IMR-90 (cell line): Measurements from ENCODE around the gene PCDHGC4. TPM values are rescaled to one million over a fixed set of nuclear protein-coding genes. Genes with fewer than 3 reads are reported as not detected.
A peak's percentile ranks its signal among the peaks of the same experiment; 100 is the strongest.

Experiments
- ATAC-seq: fragments of 200-7000 bp; cut with Tn5 transposase; 2 replicates; pipeline ENCODE4 v1.9.1; 2020; ENCODE audit warnings: low read depth, mild to moderate bottlenecking, moderate library complexity
- BruUV-seq: library from RNA; stranded (reverse); fragments of 400-500 nt; replicated peaks from 2 replicates; lab custom pipeline; 2021; lab: Mats Ljungman, UMichigan
- CTCF ChIA-PET: fragments of 300-600 bp; formaldehyde crosslinking; extraction: SDS; loops from one replicate; lab custom pipeline; 2021; ENCODE audit warnings: antibody characterized with exemption; lab: Yijun Ruan, JAX
- POLR2A ChIA-PET: fragments of 300-600 bp; sonication (Branson Sonifier 250); formaldehyde crosslinking; loops from one replicate; lab custom pipeline; 2022; ENCODE audit warnings: antibody characterized with exemption; ENCODE audit not compliant: unreplicated experiment; lab: Charles Lee
- DNase-seq: peaks from one replicate; pipeline ENCODE4 v3.0.0; 2013
- H2AFZ ChIP-seq: replicated peaks from 2 replicates; pipeline ENCODE3; 2013; ENCODE audit warnings: low read length, mild to moderate bottlenecking; ENCODE audit not compliant: poor library complexity
- H2AK5ac ChIP-seq: 2 replicates; pipeline ENCODE4 v1.6.1; 2013; ENCODE audit warnings: low read depth, low read length, inconsistent platforms
- H2AK9ac ChIP-seq: replicated peaks from 2 replicates; pipeline ENCODE3; 2013; ENCODE audit warnings: mild to moderate bottlenecking, low read depth, low read length, moderate library complexity; ENCODE audit not compliant: poor library complexity
- H2BK120ac ChIP-seq: 2 replicates; pipeline ENCODE4 v1.6.1; 2013; ENCODE audit warnings: low read depth, low read length, inconsistent platforms
- H2BK15ac ChIP-seq: 3 replicates; pipeline ENCODE4 v1.6.1; 2013; ENCODE audit warnings: low read depth, low read length, inconsistent platforms
- H2BK20ac ChIP-seq: 2 replicates; pipeline ENCODE4 v1.6.1; 2013; ENCODE audit warnings: low read depth, mild to moderate bottlenecking, inconsistent platforms, low read length, moderate library complexity
- H2BK5ac ChIP-seq: 2 replicates; pipeline ENCODE4 v1.6.1; 2013; ENCODE audit warnings: mild to moderate bottlenecking, low read depth, low read length, inconsistent platforms; ENCODE audit not compliant: poor library complexity, severe bottlenecking
- H3K14ac ChIP-seq: replicated peaks from 2 replicates; pipeline ENCODE4 v1.6.1; 2013; ENCODE audit warnings: low read depth, low read length, inconsistent platforms
- H3K18ac ChIP-seq: 2 replicates; pipeline ENCODE4 v1.6.1; 2013; ENCODE audit warnings: low read depth, low read length, control low read depth
- H3K23ac ChIP-seq: 2 replicates; pipeline ENCODE4 v1.6.1; 2013; ENCODE audit warnings: low read depth, low read length, inconsistent platforms
- H3K27ac ChIP-seq: 2 replicates; pipeline ENCODE4 v1.5.1; 2013; ENCODE audit warnings: mild to moderate bottlenecking, control low read depth, low read length; ENCODE audit not compliant: insufficient read depth
- H3K27me3 ChIP-seq: 2 replicates; pipeline ENCODE4 v1.6.1; 2013; ENCODE audit warnings: low read length; ENCODE audit not compliant: control insufficient read depth, insufficient read depth
- H3K36me3 ChIP-seq: 2 replicates; pipeline ENCODE4 v1.6.1; 2013; ENCODE audit warnings: low read length, mixed read lengths; ENCODE audit not compliant: control insufficient read depth, insufficient read depth
- H3K4ac ChIP-seq: 2 replicates; pipeline ENCODE4 v1.6.1; 2013; ENCODE audit warnings: low read depth, low read length, inconsistent platforms
- H3K4me1 ChIP-seq: 2 replicates; pipeline ENCODE4 v1.6.1; 2013; ENCODE audit warnings: low read length, mixed read lengths; ENCODE audit not compliant: control insufficient read depth, insufficient read depth
- H3K4me2 ChIP-seq: 2 replicates; pipeline ENCODE4 v1.6.1; 2013; ENCODE audit warnings: low read depth, mild to moderate bottlenecking, control low read depth, low read length, moderate library complexity
- H3K4me3 ChIP-seq: 2 replicates; pipeline ENCODE4 v1.5.1; 2013; ENCODE audit warnings: low read depth, mild to moderate bottlenecking, control low read depth, low read length, moderate library complexity; ENCODE audit not compliant: insufficient read depth
- H3K56ac ChIP-seq: 2 replicates; pipeline ENCODE4 v1.6.1; 2013; ENCODE audit warnings: low read length, inconsistent platforms; ENCODE audit not compliant: insufficient read depth; ENCODE audit errors: extremely low read depth
- H3K79me1 ChIP-seq, 2 experiments: 2 replicates each; pipeline ENCODE4 v1.6.1; 2013; ENCODE audit warnings: low read length in 2 of 2, inconsistent platforms in 1 of 2, low read depth in 1 of 2
- H3K9ac ChIP-seq: 2 replicates; pipeline ENCODE4 v1.6.1; 2013; ENCODE audit warnings: low read depth, low read length, control low read depth
- H3K9me1 ChIP-seq: 2 replicates; pipeline ENCODE4 v1.6.1; 2013; ENCODE audit warnings: low read length, inconsistent platforms; ENCODE audit not compliant: insufficient read depth
- H3K9me3 ChIP-seq: 2 replicates; pipeline ENCODE4 v1.6.1; 2013; ENCODE audit warnings: low read length; ENCODE audit not compliant: control insufficient read depth, insufficient read depth
- H4K20me1 ChIP-seq: 2 replicates; pipeline ENCODE4 v1.6.1; 2013; ENCODE audit warnings: low read length, inconsistent platforms; ENCODE audit not compliant: insufficient read depth
- H4K5ac ChIP-seq: 2 replicates; pipeline ENCODE4 v1.6.1; 2013; ENCODE audit warnings: mild to moderate bottlenecking, low read depth, low read length, control low read depth
- H4K8ac ChIP-seq, 2 experiments: 2 replicates each; pipeline ENCODE4 v1.6.1; 2013; ENCODE audit warnings: low read depth in 2 of 2, low read length in 2 of 2, control low read depth in 1 of 2, inconsistent platforms in 1 of 2
- H4K91ac ChIP-seq: 2 replicates; pipeline ENCODE4 v1.6.1; 2013; ENCODE audit warnings: low read depth, low read length, inconsistent platforms; ENCODE audit not compliant: insufficient read depth
- BHLHE40 ChIP-seq: fragments of 150-350 bp; IDR thresholded peaks from 2 replicates; pipeline ENCODE4 v1.6.1; 2016; ENCODE audit warnings: mild to moderate bottlenecking, low read depth, low read length
- CEBPB ChIP-seq: IDR thresholded peaks from 2 replicates; pipeline ENCODE4 v1.6.1; 2012; ENCODE audit warnings: low read depth, low read length, improper control_type of control experiment
- CHD1 ChIP-seq: IDR thresholded peaks from 2 replicates; pipeline ENCODE4 v1.6.1; 2012; ENCODE audit warnings: low read depth, low read length, improper control_type of control experiment
- MAFK ChIP-seq: IDR thresholded peaks from 2 replicates; pipeline ENCODE4 v1.6.1; 2012; ENCODE audit warnings: low read depth, low read length, improper control_type of control experiment
- MAZ ChIP-seq: IDR thresholded peaks from 2 replicates; pipeline ENCODE4 v1.6.1; 2012; ENCODE audit warnings: low read depth, mild to moderate bottlenecking, low read length, improper control_type of control experiment, moderate library complexity, borderline replicate concordance
- MXI1 ChIP-seq: IDR thresholded peaks from 2 replicates; pipeline ENCODE4 v1.6.1; 2012; ENCODE audit warnings: low read depth, mild to moderate bottlenecking, low read length, moderate library complexity, borderline replicate concordance
- NFE2L2 ChIP-seq: fragments of 150-350 bp; IDR thresholded peaks from 2 replicates; pipeline ENCODE4 v1.6.1; 2016; ENCODE audit warnings: low read depth, mild to moderate bottlenecking, low read length
- RCOR1 ChIP-seq: IDR thresholded peaks from 2 replicates; pipeline ENCODE4 v1.6.1; 2012; ENCODE audit warnings: mild to moderate bottlenecking, low read length, improper control_type of control experiment; ENCODE audit not compliant: insufficient replicate concordance
- RFX5 ChIP-seq: IDR thresholded peaks from 2 replicates; pipeline ENCODE4 v1.8.0; 2012; ENCODE audit warnings: low read depth, mild to moderate bottlenecking, low read length, moderate library complexity
- SMC3 ChIP-seq: fragments of 150-350 bp; IDR thresholded peaks from 2 replicates; pipeline ENCODE4 v1.6.1; 2016; ENCODE audit warnings: low read depth, mild to moderate bottlenecking, antibody characterized with exemption, low read length, moderate library complexity
- WGBS, 2 experiments: methylation state at CpG; one replicate each; pipeline versions ENCODE4 v1.1.5 to v1.1.7; 2013; ENCODE audit warnings: missing lambda C conversion rate in 2 of 2; ENCODE audit not compliant: insufficient read length in 1 of 2; ENCODE audit errors: extremely low coverage in 2 of 2; 5-methylcytosine and 5-hydroxymethylcytosine counted together
- dilution Hi-C: fragments of 300-500 bp; cut with HindIII; formaldehyde crosslinking; loops from one replicate; pipeline ENCODE4 v1.14.3; 2018; ENCODE audit warnings: low sequenced_read_pairs; ENCODE audit not compliant: unreplicated experiment
- in situ Hi-C: fragments of 300-500 bp; cut with MboI; formaldehyde crosslinking; loops from 3 replicates; pipeline ENCODE4 v1.14.3; 2019; ENCODE audit warnings: low sequenced_read_pairs, inconsistent platforms, mixed read lengths
- intact Hi-C: fragments of 100-400 bp; cut with micrococcal nuclease; formaldehyde crosslinking; loops from 2 replicates; pipeline ENCODE4 v1.10.0; 2022
- polyA plus RNA-seq, 3 experiments: library from polyadenylated mRNA; depleted of rRNA; stranded (reverse); fragments of >200 nt; gene quantifications; 2 replicates each; pipeline ENCODE4 v1.2.3, GENCODE V29; 2012; ENCODE audit warnings: low replicate concordance in 1 of 3
- total RNA-seq: library from RNA; depleted of rRNA; stranded (reverse); fragments of >200 nt; gene quantifications from 2 replicates; pipeline ENCODE4 v1.2.3, GENCODE V29; 2012
- TF ChIP-seq, protein P1 (sequence below): fragments of 150-350 bp; IDR thresholded peaks from 2 replicates; pipeline ENCODE4 v1.6.1; 2016; ENCODE audit warnings: low read depth, mild to moderate bottlenecking, low read length, moderate library complexity, borderline replicate concordance

PCDHGC4 gene
- total and polyA plus RNA-seq, 2 of the 4 experiments (the other 2 are of a cell fraction): 0.65 to 1.6 TPM

DNA sequence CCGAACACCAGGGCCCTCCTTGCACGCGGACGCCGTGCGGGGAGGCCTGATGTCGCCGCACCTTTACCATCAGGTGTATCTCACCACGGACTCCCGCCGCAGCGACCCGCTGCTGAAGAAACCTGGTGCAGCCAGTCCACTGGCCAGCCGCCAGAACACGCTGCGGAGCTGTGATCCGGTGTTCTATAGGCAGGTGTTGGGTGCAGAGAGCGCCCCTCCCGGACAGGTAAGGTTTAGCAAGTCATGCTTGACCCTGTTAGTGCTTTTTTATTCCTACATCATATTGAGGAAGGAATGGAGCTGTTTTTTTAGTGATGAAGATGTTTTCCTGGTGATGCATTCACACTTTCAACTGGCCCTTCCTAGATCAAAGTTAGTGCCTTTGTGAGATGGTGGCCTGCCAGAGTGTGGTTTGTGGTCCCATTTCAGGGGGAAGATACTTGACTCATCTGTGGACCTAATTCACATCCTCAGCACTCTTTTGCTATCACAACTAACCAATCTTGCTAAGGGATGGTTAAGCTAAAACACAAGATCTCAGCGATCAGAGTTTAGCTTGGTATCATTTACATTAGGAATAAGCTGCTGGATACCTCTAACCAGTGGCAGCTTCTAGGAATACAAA lies 6.4 kb upstream of the PCDHGC4 start:
- Histone ChIP-seq H2BK20ac (no peak overlapping the region), H3K9ac (no peak overlapping the region; the same call in 1 of the 2 replicates), H2BK15ac (no peak overlapping the region), H3K23ac (peak overlapping the region; percentile 63; the same call in 1 of the 2 replicates), H2AFZ (no peak overlapping the region), H4K20me1 (peaks cover 37% of the 10 kb centered on the region), H2AK9ac (no peak overlapping the region), H3K4me3 (peak overlapping the region; percentile 54; the same call in 1 of the 2 replicates), H3K14ac (peak overlapping the region; percentile 31; the same call in 1 of the 2 replicates), H3K79me1 (peaks cover 25 to 54% of the 10 kb centered on the region in 2 experiments), H3K56ac (no peak overlapping the region), H3K9me3 (no peaks in the 10 kb centered on the region), H3K27me3 (no peaks in the 10 kb centered on the region), H3K4me1 (peaks cover 17% of the 10 kb centered on the region), H3K9me1 (peaks cover 6% of the 10 kb centered on the region; the same call in 1 of the 2 replicates), H3K36me3 (no peaks in the 10 kb centered on the region), H4K91ac (no peak overlapping the region), H3K18ac (no peak overlapping the region), H4K5ac (no peak overlapping the region), H2BK5ac (no peak overlapping the region), H4K8ac (no peak overlapping the region), H2BK120ac (no peak overlapping the region), H3K27ac (no peak overlapping the region), H3K4ac (no peak overlapping the region), H2AK5ac (no peak overlapping the region), H3K4me2 (peak overlapping the region; percentile 64)
- TF ChIP-seq, protein P1, sequence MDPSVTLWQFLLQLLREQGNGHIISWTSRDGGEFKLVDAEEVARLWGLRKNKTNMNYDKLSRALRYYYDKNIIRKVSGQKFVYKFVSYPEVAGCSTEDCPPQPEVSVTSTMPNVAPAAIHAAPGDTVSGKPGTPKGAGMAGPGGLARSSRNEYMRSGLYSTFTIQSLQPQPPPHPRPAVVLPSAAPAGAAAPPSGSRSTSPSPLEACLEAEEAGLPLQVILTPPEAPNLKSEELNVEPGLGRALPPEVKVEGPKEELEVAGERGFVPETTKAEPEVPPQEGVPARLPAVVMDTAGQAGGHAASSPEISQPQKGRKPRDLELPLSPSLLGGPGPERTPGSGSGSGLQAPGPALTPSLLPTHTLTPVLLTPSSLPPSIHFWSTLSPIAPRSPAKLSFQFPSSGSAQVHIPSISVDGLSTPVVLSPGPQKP: no peak
- no peak for TF ChIP-seq RFX5
- no peak for TF ChIP-seq MXI1
- TF ChIP-seq RCOR1: no peak
- TF ChIP-seq NFE2L2: no peak
- TF ChIP-seq CEBPB: no peak
- no peak for TF ChIP-seq MAFK
- no peak for TF ChIP-seq BHLHE40
- TF ChIP-seq MAZ: no peak
- TF ChIP-seq SMC3: no peak
- TF ChIP-seq CHD1: no peak
- POLR2A ChIA-PET: no interaction called here
- intact Hi-C loops: loop anchor here (5.0 kb wide), 2 partner anchors 46 to 61 kb away; partner anchors contain the start of genes PCDHGA12 and PCDHGB7
- dilution Hi-C loops: no loop called here
- in situ Hi-C loops: loop anchor here (5.0 kb wide), 1 partner anchor 44 kb away; no protein-coding TSS in a partner anchor
- CTCF ChIA-PET: interaction anchor here (0.7 to 3.1 kb wide), 8 partner anchors 31 to 79 kb away, joined by 3 to 19 read pairs (median 4); partner anchors contain the start of gene PCDHGA10
- no peak for ATAC-seq
- DNase-seq: peak; percentile 52
- WGBS, 2 experiments: 34% methylated on average over 8 of the region's 20 CpGs; no CpG with 5 or more reads in 1 of the 2 experiments
- BruUV-seq: no TSS peak
